Activated naive CD8-positive, alpha-beta T cell treated with anti-CD3 and anti-CD28 coated beads, Interleukin-2, amount 50 U/mL, for 24 hours (primary cell): ENCODE results near the gene AGBL1.

ENCODE experiments used
- ATAC-seq: fragments of 150-1000 bp; cut with Tn5 transposase; one replicate; pipeline ENCODE4 v1.10.0; 2021
- DNase-seq: peaks from one replicate; pipeline ENCODE4 v3.0.0; 2021
- H3K27ac Mint-ChIP-seq: one replicate; pipeline ENCODE4 v1.8.0; 2021; ENCODE audit warnings: mild to moderate bottlenecking, mixed read lengths
- H3K27me3 Mint-ChIP-seq: one replicate; pipeline ENCODE4 v1.8.0; 2021; ENCODE audit warnings: mixed read lengths
- H3K36me3 Mint-ChIP-seq: one replicate; pipeline ENCODE4 v1.8.0; 2021; ENCODE audit warnings: low read depth, mixed read lengths
- H3K4me1 Mint-ChIP-seq: one replicate; pipeline ENCODE4 v1.8.0; 2021; ENCODE audit warnings: mixed read lengths
- H3K4me3 Mint-ChIP-seq: one replicate; pipeline ENCODE4 v1.8.0; 2021; ENCODE audit warnings: mild to moderate bottlenecking, moderate library complexity, mixed read lengths
- H3K9me3 Mint-ChIP-seq: one replicate; pipeline ENCODE4 v1.8.0; 2021; ENCODE audit warnings: mixed read lengths

Gene AGBL1

DNA sequence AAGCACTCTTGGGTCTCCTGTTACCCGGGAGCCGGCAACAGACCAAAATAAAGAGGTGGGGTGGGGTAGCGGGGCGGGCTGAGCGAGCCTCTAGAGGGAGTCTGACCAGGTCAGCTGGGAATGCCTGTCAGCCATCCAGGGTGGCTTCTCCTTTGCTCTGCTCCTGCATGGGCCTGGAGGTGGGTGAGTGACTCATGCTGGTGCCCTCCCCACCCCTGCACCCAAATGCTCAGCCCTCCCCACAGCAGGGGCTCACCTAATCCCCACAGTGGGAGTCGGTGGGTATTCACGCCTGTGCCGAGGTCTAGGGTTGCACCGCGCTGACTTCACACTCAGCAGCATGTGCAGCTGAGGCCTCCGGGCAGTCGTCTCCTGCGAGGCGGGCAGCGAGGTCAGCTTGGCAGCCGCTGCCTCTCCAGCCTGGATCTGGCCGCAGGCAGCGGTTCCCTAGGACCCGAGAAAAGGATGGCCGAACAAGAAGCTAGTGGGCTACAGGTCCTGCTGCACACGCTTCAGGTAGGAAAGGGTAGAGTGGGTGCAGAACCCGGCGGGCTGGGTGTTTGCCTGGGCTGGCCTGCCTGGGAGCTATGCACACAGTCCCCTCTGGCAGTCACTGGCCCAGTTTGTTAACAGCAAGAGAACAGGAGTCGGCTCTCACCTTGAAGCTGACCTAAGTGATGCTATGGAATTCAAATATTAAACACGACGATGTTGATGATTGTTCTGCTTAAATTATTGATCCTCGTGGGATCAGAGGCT is at the start of gene AGBL1:
AGBL1 (plus strand) TSS at position 364 of the 759 bp plus-strand sequence.
- ATAC-seq, result no peak
- Mint-ChIP-seq H3K4me1 (peaks cover 9% of the 10 kb centered on the region), H3K36me3 (no peaks in the 10 kb centered on the region), H3K27me3 (peaks cover 3% of the 10 kb centered on the region), H3K27ac (no peak within 1 kb of the TSS), H3K9me3 (no peaks in the 10 kb centered on the region), H3K4me3 (no peak within 1 kb of the TSS)
- DNase-seq, result no peak

- Mint-ChIP-seq H3K27ac (no peak overlapping the region), H3K4me3 (no peak overlapping the region), H3K4me1 (no peaks in the 10 kb centered on the region), H3K36me3 (no peaks in the 10 kb centered on the region), H3K27me3 (no peaks in the 10 kb centered on the region), H3K9me3 (no peaks in the 10 kb centered on the region)
- DNase-seq, result no peak
- ATAC-seq, result no peak
Measured at GRCh38 chr15:86034904-86035303, 44.8 kb upstream of the AGBL1 start.

DNA sequence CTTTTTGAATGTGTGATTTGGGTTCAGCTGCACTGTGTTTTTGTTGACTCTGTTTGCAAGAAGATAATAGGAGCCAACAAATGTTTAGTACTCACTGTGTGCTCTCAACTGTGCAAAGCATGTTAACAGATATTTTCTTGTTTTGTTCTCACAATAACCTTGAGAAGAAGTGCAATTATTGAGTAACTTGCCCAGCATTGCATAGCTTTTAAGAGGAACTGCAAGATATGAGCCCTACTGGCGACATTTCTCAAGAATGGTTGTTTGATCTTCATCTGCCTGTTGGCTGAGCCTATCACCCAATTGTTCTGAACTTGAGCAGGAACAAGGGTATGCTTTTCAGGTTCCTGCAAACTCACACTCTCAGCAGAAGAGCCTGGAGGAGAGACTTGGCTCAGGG is 43.4 kb upstream of the AGBL1 start:
- Mint-ChIP-seq H3K4me3 (no peak overlapping the region), H3K27me3 (no peaks in the 10 kb centered on the region), H3K9me3 (no peaks in the 10 kb centered on the region), H3K36me3 (no peaks in the 10 kb centered on the region), H3K4me1 (no peaks in the 10 kb centered on the region), H3K27ac (no peak overlapping the region)
- DNase-seq, result no peak
- no peak for ATAC-seq

GRCh38 chr15:86038491-86038890 is 41.2 kb upstream of the AGBL1 start:
- H3K4me3 Mint-ChIP-seq, result no peak overlapping the region
- DNase-seq (no peak), ATAC-seq (no peak)
- peaks cover 4% of the 10 kb centered on the region for H3K27me3 Mint-ChIP-seq
- no peak overlapping the region for H3K27ac Mint-ChIP-seq
- no peaks in the 10 kb centered on the region for H3K9me3 Mint-ChIP-seq
- no peaks in the 10 kb centered on the region for H3K36me3 Mint-ChIP-seq
- H3K4me1 Mint-ChIP-seq, result no peaks in the 10 kb centered on the region

DNA sequence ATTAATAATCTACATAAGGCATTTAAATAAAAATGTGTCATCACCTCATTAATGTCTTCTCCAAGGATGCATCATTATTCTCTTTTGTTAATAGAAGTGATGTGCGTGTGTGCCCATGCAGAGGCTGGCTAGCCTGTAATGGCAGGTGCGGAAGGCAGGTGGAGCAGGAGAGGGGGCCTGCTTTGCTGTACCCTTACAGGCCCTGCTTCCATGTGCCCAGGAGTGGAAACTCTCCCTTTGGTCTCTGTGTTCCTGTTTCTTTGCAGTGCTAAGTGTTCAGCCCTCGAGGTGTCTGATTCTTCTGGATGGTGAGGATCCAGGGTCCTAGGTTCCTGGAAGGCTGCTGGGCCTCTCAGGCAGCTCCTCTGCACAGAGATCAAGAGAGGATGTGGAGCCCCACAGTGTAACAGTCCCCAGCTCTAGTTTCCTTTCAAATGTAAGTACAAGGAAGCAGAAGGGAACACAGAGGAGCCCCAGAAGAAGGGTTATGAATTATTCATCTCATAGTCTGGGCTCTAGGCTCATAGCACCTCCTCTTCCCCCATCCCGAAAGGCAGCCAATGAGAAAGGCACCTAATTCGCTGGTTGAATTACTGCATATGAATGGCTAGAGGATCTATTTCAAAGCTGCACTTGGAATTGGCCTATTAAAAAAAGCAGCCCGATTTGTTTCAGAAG is 39.2 kb upstream of the AGBL1 start:
- no peak for ATAC-seq

DNA sequence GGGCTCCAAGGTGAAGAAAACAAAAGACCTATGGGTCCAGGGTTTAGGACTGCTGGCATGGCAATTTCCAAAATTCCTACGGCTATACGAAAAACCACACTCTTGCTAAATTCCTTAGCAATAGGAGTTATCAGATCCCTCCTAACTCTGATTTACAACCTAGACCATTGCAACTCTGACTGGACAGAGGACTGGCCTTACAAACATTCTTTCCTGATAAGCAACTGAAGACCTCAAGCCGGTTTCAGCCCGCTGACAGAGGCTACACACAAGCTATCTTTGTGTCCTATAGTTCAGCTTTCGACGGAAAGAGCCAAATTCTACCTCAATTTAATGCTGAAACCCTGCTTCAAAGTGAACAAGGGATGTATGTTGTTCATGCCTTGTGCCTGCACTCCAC is 38.3 kb upstream of the AGBL1 start:
- no peaks in the 10 kb centered on the region for H3K4me1 Mint-ChIP-seq
- peaks cover 4% of the 10 kb centered on the region for H3K27me3 Mint-ChIP-seq
- no peak overlapping the region for H3K27ac Mint-ChIP-seq
- no peaks in the 10 kb centered on the region for H3K9me3 Mint-ChIP-seq
- no peaks in the 10 kb centered on the region for H3K36me3 Mint-ChIP-seq
- ATAC-seq (no peak), DNase-seq (no peak)
- no peak overlapping the region for H3K4me3 Mint-ChIP-seq

More for the DNA sequence above, 39.2 kb upstream of the AGBL1 start:
- Mint-ChIP-seq H3K4me3 (no peak overlapping the region), H3K4me1 (no peaks in the 10 kb centered on the region), H3K36me3 (no peaks in the 10 kb centered on the region), H3K27ac (no peak overlapping the region), H3K27me3 (peaks cover 4% of the 10 kb centered on the region), H3K9me3 (no peaks in the 10 kb centered on the region)
- DNase-seq, result no peak

- H3K36me3 Mint-ChIP-seq, result no peaks in the 10 kb centered on the region
- H3K27me3 Mint-ChIP-seq, result peaks cover 4% of the 10 kb centered on the region
- ATAC-seq (no peak), DNase-seq (no peak)
- no peaks in the 10 kb centered on the region for H3K9me3 Mint-ChIP-seq
- no peaks in the 10 kb centered on the region for H3K4me1 Mint-ChIP-seq
- no peak overlapping the region for H3K27ac Mint-ChIP-seq
- no peak overlapping the region for H3K4me3 Mint-ChIP-seq
Measured at GRCh38 chr15:86042226-86042625, 37.4 kb upstream of the AGBL1 start.

- no peaks in the 10 kb centered on the region for H3K4me1 Mint-ChIP-seq
- H3K27me3 Mint-ChIP-seq, result peaks cover 4% of the 10 kb centered on the region
- H3K27ac Mint-ChIP-seq, result no peak overlapping the region
- ATAC-seq (no peak), DNase-seq (no peak)
- H3K4me3 Mint-ChIP-seq, result no peak overlapping the region
- no peaks in the 10 kb centered on the region for H3K36me3 Mint-ChIP-seq
- H3K9me3 Mint-ChIP-seq, result no peaks in the 10 kb centered on the region
Measured at GRCh38 chr15:86044981-86045380, 34.7 kb upstream of the AGBL1 start.

DNA sequence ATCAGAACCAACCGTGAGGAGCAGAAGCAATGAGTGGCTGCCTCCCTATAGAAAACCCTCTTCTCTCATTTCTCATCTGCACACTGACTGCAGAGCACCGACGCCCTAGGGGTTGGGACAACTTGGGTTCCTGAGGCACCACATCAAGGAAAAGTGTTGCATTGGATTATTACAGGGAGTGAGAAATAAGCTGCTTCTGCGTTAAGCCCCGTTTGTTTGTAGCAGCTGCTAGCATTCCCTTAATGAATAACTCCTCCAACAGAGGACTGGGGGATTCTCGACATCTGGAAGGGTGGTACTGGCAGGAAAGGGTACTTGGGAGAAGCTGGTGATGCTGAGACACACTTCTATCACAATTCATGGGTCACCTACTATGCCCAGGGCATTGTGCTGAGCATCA is 25.3 kb upstream of the AGBL1 start:
- Mint-ChIP-seq H3K27ac (no peak overlapping the region), H3K9me3 (no peaks in the 10 kb centered on the region), H3K4me1 (no peaks in the 10 kb centered on the region), H3K27me3 (peaks cover 7% of the 10 kb centered on the region), H3K36me3 (no peaks in the 10 kb centered on the region), H3K4me3 (no peak overlapping the region)
- ATAC-seq, result no peak
- no peak for DNase-seq

DNA sequence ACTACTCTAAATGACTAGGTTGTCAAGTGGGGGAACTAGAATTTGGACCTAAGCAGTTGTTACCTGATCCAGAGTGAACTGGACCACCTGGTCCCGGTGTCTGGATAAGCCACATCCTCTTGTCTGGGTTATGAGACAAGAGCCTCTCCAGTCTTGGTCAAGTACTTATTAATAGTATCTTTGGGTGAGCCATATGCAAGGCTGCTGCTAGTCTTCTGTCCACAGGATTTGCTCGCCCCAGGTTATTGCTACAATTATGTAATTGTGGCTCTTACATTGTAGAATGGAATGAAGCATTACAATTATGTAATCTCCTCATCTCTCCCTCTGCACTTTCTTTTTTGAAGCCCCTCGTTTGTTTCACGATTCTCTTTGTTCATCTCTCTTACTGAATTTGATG is 24.0 kb upstream of the AGBL1 start:
- no peak for DNase-seq
- Mint-ChIP-seq H3K36me3 (no peaks in the 10 kb centered on the region), H3K9me3 (no peaks in the 10 kb centered on the region), H3K4me3 (no peak overlapping the region), H3K4me1 (no peaks in the 10 kb centered on the region), H3K27me3 (peaks cover 7% of the 10 kb centered on the region), H3K27ac (no peak overlapping the region)
- ATAC-seq, result no peak

- Mint-ChIP-seq H3K27me3 (peaks cover 10% of the 10 kb centered on the region), H3K4me3 (no peak overlapping the region)
Measured at GRCh38 chr15:86059851-86060250, 19.8 kb upstream of the AGBL1 start.

GRCh38 chr15:86060674-86061073 is 19.0 kb upstream of the AGBL1 start:
- no peak for ATAC-seq
- H3K4me1 Mint-ChIP-seq, result no peaks in the 10 kb centered on the region
- H3K9me3 Mint-ChIP-seq, result no peaks in the 10 kb centered on the region
- H3K36me3 Mint-ChIP-seq, result no peaks in the 10 kb centered on the region
- no peak overlapping the region for H3K27ac Mint-ChIP-seq
- H3K4me3 Mint-ChIP-seq, result no peak overlapping the region
- DNase-seq, result no peak
- peaks cover 10% of the 10 kb centered on the region for H3K27me3 Mint-ChIP-seq

More at GRCh38 chr15:86059851-86060250, 19.8 kb upstream of the AGBL1 start:
- Mint-ChIP-seq H3K4me1 (no peaks in the 10 kb centered on the region), H3K36me3 (no peaks in the 10 kb centered on the region), H3K27ac (no peak overlapping the region), H3K9me3 (no peaks in the 10 kb centered on the region)
- ATAC-seq, result no peak
- DNase-seq, result no peak

- ATAC-seq (no peak), DNase-seq (no peak)
- Mint-ChIP-seq H3K4me1 (no peaks in the 10 kb centered on the region), H3K27ac (no peak overlapping the region), H3K36me3 (no peaks in the 10 kb centered on the region), H3K9me3 (no peaks in the 10 kb centered on the region), H3K27me3 (peaks cover 7% of the 10 kb centered on the region), H3K4me3 (no peak overlapping the region)
Measured at GRCh38 chr15:86061581-86061980, 18.1 kb upstream of the AGBL1 start.

DNA sequence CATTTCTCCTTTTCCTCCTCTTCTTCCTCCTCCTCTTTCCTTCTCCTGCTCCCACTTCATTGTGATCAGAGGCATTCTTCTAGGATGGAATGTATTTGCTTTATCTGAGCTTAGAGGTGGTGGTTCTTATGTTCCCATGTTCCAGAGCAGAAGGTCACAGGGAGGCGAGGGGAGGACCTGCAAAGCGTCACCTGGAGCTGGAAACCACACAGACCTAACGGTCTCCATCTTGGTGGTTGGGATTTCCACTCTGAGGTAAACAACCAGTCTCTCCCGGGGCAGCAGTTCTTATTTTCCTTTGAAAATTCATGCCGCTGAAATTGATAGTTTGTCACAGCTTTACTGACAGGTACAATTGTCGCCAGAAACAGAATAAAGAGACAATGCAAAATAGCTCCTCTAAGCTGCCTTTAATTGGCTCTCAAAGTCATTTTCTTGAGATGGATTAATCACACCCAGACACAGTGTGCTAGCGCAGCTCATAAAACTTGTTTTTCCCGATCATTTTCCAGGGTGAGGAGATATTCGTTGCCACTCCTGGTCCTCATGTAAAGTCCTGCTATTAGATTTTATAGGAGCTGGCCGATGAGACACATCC is 16.9 kb upstream of the AGBL1 start:
- H3K9me3 Mint-ChIP-seq, result peaks cover 9% of the 10 kb centered on the region

More for the DNA sequence above, 16.9 kb upstream of the AGBL1 start:
- H3K27ac Mint-ChIP-seq, result no peak overlapping the region
- H3K36me3 Mint-ChIP-seq, result no peaks in the 10 kb centered on the region
- H3K4me3 Mint-ChIP-seq, result no peak overlapping the region
- ATAC-seq (no peak), DNase-seq (no peak)
- H3K27me3 Mint-ChIP-seq, result peaks cover 7% of the 10 kb centered on the region
- H3K4me1 Mint-ChIP-seq, result no peaks in the 10 kb centered on the region
